Measurements from ENCODE around the gene PLXNA4. TPM values are rescaled to one million over a fixed set of nuclear protein-coding genes. Genes with fewer than 3 reads are reported as not detected.

Gene PLXNA4
- total and polyA plus RNA-seq, 9 of the 15 experiments (the other 6 are each of a cell fraction or from before 2014, with no cell fraction given), result under 0.01 to 0.09 TPM; not detected in 7

- Histone ChIP-seq H3K9me1 (ENCODE audit: control insufficient read depth, insufficient read depth, low read length) (no peaks in the 10 kb centered on the region), H4K20me1 (replicated peaks; ENCODE audit: control insufficient read depth, insufficient read depth, low read length) (peaks cover 3% of the 10 kb centered on the region; the same call in 1 of the 2 replicates), H3K4me2 (ENCODE audit: insufficient read depth, low read length) (no peak overlapping the region), H3K27ac (ENCODE audit: extremely low read depth, low read depth, low read length) (no peak overlapping the region), H3K9ac (ENCODE audit: insufficient read depth in 1 of 2, low read depth in 2 of 2, low read length in 2 of 2) (no peak overlapping the region), H3K36me3 (ENCODE audit: control insufficient read depth, insufficient read depth, low read length) (no peaks in the 10 kb centered on the region), H3K4me3 (no peak overlapping the region), H3K9me3 (replicated peaks; ENCODE audit: control insufficient read depth, insufficient read depth, low read depth, low read length) (no peaks in the 10 kb centered on the region), H3K27me3 (ENCODE audit: control insufficient read depth in 2 of 2, insufficient read depth in 2 of 2, low read length in 2 of 2) (peaks cover 16 to 69% of the 10 kb centered on the region in 2 experiments; a peak in 3 of 5 replicates), H3K4me1 (replicated peaks in 1 of 2; ENCODE audit: control insufficient read depth in 2 of 2, insufficient read depth in 2 of 2, low read length in 2 of 2) (no peaks in the 10 kb centered on the region), H3K79me2 (ENCODE audit: control insufficient read depth, insufficient read depth, low read length) (no peaks in the 10 kb centered on the region), H2AFZ (ENCODE audit: low read depth, low read length) (no peak overlapping the region)
- no peak for FAIRE-seq
- ATAC-seq, result no peak
- intact Hi-C loops (cut with micrococcal nuclease) (loop anchor here (10.0 kb wide), 1 partner anchor 200 kb away; no protein-coding TSS in a partner anchor), in situ Hi-C loops (cut with MboI) (no loop called here)
- BruUV-seq (replicated peaks), result no TSS peak
- POLR2A ChIA-PET, result no interaction called here
- DNase-seq (ENCODE audit: extremely low read depth in 1 of 4, low spot score in 3 of 4), result no peak
- CTCF ChIA-PET (ENCODE audit: low intra/inter-chr PET ratio), result interaction anchor here (0.6 kb wide), 1 partner anchor 178 kb away, joined by 3 read pairs; no protein-coding TSS in a partner anchor
- TF ChIP-seq SIX5 (IDR thresholded peaks at IDR 0.05; ENCODE audit: borderline replicate concordance in 1 of 2, insufficient read depth in 1 of 2, low read depth in 1 of 2, low read length in 2 of 2) (no peak), CHD2 (IDR thresholded peaks at IDR 0.05; ENCODE audit: low read depth, low read length) (no peak), ZNF24 (IDR thresholded peaks at IDR 0.05) (no peak), THRAP3 (IDR thresholded peaks at IDR 0.05; ENCODE audit: borderline replicate concordance) (no peak), ZNF583 (CRISPR knock-in tag; IDR thresholded peaks at IDR 0.05) (no peak), KDM4B (IDR thresholded peaks at IDR 0.05; ENCODE audit: borderline replicate concordance in 2 of 2, low read depth in 1 of 2) (no peak), ZNF717 (CRISPR knock-in tag; IDR thresholded peaks at IDR 0.05) (no peak), HMBOX1 (IDR thresholded peaks at IDR 0.05) (no peak), SNRNP70 (optimal IDR thresholded peaks at IDR 0.05; ENCODE audit: low read depth, low read length) (no peak), NFE2 (IDR thresholded peaks at IDR 0.05; ENCODE audit: low read depth) (no peak), ZFP30 (CRISPR knock-in tag; IDR thresholded peaks at IDR 0.05; ENCODE audit: borderline replicate concordance) (no peak), EP400 (IDR thresholded peaks at IDR 0.05) (no peak)
- TF ChIP-seq, protein P1, sequence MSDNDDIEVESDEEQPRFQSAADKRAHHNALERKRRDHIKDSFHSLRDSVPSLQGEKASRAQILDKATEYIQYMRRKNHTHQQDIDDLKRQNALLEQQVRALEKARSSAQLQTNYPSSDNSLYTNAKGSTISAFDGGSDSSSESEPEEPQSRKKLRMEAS (CRISPR knock-in tag; IDR thresholded peaks at IDR 0.05), result no peak
- WGBS (ENCODE audit: insufficient coverage, low coverage, missing lambda C conversion rate), result 1% methylated on average over 9 of the region's 9 CpGs
These were observed 431.2 kb downstream of the PLXNA4 start for GRCh38 chr7:132145063-132145462.
